ENCODE data around the gene YIF1A.

GRCh38 chr11:66294626-66295620 lies 6.0 kb upstream of the YIF1A start:
- TF ChIP-seq CTCF (conservative IDR thresholded peaks at IDR 0.05; ENCODE audit: low read length) (no peak), EZH2phosphoT487 (IDR thresholded peaks at IDR 0.05; ENCODE audit: borderline replicate concordance, low read depth, low read length) (no peak)
